Smooth muscle cell of the brain vasculature (primary cell): ENCODE measurements around the gene GALE.

Experiments
- DNase-seq: peaks from one replicate; pipeline ENCODE4 v3.0.0-alpha.2; 2012; ENCODE audit warnings: low read depth, low spot score

Gene GALE

GRCh38 chr1:23751050-23751814 lies 49.3 kb downstream of the GALE start:
- no peak for DNase-seq

DNA sequence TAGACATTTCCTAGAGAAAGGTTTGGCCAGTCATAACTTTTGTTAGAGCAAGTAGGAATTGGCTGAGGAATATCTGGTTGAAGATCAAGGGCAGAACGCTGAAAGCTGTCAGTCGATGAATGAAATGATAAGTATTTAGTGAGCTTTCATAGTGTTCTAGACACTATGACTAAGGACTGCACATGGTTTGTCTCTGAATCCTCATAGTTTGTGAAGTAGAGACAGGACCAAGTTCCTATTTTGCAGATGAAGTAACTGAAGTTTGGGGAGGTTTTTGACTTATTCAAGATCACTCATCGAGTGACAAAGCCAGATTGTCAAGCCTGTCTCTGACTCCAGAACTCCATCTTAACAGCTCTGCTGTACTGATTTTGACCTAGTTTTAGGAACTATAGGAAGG lies 52.5 kb downstream of the GALE start:
- no peak for DNase-seq
